HG02571 (cell line): ENCODE measurements around the gene LIMK2.
"Not testable (repeated sequence)": the region's sequence is repeated elsewhere in the genome, so short reads cannot be mapped to it uniquely, and the experiment has no call there.

Experiments used
- ATAC-seq: cut with Tn5 transposase; IDR thresholded peaks from one replicate; pipeline ENCODE4 v1.9.1; 2021; ENCODE audit warnings: mild to moderate bottlenecking, moderate library complexity; ENCODE audit not compliant: unreplicated experiment

Gene LIMK2

GRCh38 chr22:31210556-31211421 is 1.3 kb upstream of the LIMK2 start:
- no peak for ATAC-seq

- no peak for ATAC-seq
Measured at GRCh38 chr22:31211482-31211861, 626 bp upstream of the LIMK2 start.

GRCh38 chr22:31212783-31213629 is 908 bp downstream of the LIMK2 start:
- no peak for ATAC-seq

GRCh38 chr22:31215018-31215535 is 3.0 kb downstream of the LIMK2 start:
- ATAC-seq: no peak

- ATAC-seq: no peak
Measured at GRCh38 chr22:31218565-31219262, 6.6 kb downstream of the LIMK2 start.

- no peak for ATAC-seq
Measured at GRCh38 chr22:31221084-31221483, 9.0 kb downstream of the LIMK2 start.

- no peak for ATAC-seq
Measured at GRCh38 chr22:31222736-31223135, 10.6 kb downstream of the LIMK2 start.

GRCh38 chr22:31223786-31224191 is 11.7 kb downstream of the LIMK2 start:
- no peak for ATAC-seq

- ATAC-seq: not testable (repeated sequence)
Measured at GRCh38 chr22:31224691-31225090, 12.6 kb downstream of the LIMK2 start.

GRCh38 chr22:31227186-31227585 is 15.1 kb downstream of the LIMK2 start:
- ATAC-seq: no peak

GRCh38 chr22:31229402-31230079 is 17.4 kb downstream of the LIMK2 start:
- ATAC-seq: no peak

- no peak for ATAC-seq
Measured at GRCh38 chr22:31230155-31230870, 18.2 kb downstream of the LIMK2 start.

GRCh38 chr22:31230871-31231621 is 18.9 kb downstream of the LIMK2 start:
- no peak for ATAC-seq

GRCh38 chr22:31233001-31233400 is 20.9 kb downstream of the LIMK2 start:
- no peak for ATAC-seq

- no peak for ATAC-seq
Measured at GRCh38 chr22:31235081-31235480, 23.0 kb downstream of the LIMK2 start.

GRCh38 chr22:31236044-31236443 is 23.9 kb downstream of the LIMK2 start:
- ATAC-seq: not testable (repeated sequence)

- ATAC-seq: no peak
Measured at GRCh38 chr22:31238057-31238456, 26.0 kb downstream of the LIMK2 start.

- ATAC-seq: no peak
Measured at GRCh38 chr22:31239771-31240370, 27.8 kb downstream of the LIMK2 start.

GRCh38 chr22:31241200-31241599 is 29.1 kb downstream of the LIMK2 start:
- ATAC-seq: no peak
